ENCODE measurements around the gene RHAG.
"Not testable (repeated sequence)": the region's sequence is repeated elsewhere in the genome, so short reads cannot be mapped to it uniquely, and the experiment has no call there.

Gene RHAG

DNA sequence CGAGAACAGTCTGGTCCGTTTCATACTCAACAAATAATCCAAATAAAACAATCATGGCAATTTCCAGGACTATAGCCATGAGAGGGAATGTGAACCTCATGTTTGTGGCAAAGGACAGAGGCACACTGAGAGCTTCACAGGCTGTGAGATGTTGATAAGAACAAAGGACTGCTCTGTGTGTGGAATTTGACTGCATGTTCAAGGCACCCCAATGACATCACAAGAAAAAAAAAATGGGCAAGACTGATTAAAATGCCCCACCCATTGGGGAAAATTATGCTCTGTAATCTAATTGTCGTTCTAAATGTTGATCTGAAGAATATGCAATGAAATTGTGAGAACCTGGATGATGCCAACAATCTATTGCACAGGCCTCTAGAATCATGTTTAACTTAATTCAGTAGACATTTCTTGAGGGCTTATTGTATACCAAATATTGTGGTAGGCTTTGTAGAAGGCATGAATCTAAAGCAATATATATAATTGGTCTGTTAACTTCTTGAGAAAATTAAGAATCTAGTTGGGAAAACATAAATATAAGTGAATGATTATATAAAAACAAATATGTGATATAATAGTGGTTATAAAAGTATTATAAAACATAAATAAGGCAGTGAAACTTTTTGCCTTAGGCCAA, at the start of gene RHAG:
Gene RHAG (minus strand): TSS at position 127 of the 637 bp plus-strand sequence. CDS start 27 bp downstream, at position 100.
- no peak for DNase-seq

DNA sequence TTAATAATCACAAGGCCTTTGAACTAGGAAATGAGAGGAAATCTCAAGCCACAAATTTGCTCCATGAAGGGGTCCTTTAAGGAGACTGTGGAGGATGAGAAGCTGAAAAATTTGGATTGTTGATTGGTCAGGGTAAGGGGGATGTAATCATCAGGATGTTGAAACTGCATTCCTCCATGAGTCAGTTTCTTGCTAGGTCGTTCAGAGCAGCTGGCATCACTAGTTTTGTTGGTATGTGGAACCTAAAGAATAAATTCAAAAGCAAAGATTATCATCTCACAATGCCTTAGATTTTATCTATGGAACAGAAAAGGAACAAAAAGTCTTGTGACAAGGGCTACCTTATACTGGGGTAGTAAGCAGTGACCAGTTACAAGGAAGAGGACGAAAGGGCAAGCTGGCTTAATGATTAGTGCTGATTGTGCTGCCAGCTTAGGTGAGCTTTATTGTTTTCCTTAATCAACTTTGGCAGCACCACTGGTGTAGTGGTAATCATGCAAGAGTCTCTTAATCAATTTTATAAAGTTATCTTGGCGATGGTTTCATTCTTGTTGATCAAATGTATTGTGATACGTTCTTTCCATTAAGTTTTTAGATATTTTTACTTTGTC, 40.1 kb upstream of the RHAG start:
- no peak for DNase-seq

DNA sequence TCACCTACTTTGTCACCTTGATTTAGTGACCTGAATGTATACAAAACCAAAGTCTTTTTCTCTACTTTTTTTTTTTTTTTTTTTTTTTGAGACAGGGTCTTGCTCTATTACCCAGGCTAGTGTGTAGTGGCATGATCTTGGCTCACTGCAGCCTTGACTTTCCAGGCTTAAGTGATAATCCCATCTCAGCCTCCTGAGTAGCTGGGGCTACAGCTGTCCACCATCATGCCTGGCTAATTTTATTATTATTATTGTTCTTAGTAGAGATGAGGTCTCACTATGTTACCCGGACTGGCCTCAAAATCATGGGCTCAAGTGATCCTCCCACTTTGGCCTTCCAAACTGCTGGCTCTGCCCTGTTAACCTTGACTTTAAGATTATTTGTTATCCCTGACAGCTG, 39.2 kb upstream of the RHAG start:
- DNase-seq = no peak

DNA sequence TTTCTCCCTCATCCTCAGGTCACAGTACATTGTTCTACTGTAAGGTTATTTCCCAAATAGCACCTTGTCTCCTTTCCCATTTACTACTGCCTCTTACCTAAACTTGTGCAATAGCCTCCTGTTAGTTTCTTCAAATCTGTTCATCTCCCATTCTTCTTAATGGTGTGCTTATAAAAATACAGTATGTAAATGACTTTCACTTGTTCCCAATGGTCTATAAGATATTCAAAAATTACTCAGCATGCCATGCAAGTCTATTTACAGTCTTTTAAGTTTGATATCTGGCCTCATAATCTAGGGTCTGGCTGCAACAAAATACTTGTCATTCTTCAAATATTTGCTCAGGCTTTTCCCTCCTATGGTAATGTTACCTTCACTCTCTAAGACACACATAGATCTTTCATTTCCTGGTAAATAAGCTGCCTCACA, 31.5 kb upstream of the RHAG start:
- no peak for DNase-seq

DNA sequence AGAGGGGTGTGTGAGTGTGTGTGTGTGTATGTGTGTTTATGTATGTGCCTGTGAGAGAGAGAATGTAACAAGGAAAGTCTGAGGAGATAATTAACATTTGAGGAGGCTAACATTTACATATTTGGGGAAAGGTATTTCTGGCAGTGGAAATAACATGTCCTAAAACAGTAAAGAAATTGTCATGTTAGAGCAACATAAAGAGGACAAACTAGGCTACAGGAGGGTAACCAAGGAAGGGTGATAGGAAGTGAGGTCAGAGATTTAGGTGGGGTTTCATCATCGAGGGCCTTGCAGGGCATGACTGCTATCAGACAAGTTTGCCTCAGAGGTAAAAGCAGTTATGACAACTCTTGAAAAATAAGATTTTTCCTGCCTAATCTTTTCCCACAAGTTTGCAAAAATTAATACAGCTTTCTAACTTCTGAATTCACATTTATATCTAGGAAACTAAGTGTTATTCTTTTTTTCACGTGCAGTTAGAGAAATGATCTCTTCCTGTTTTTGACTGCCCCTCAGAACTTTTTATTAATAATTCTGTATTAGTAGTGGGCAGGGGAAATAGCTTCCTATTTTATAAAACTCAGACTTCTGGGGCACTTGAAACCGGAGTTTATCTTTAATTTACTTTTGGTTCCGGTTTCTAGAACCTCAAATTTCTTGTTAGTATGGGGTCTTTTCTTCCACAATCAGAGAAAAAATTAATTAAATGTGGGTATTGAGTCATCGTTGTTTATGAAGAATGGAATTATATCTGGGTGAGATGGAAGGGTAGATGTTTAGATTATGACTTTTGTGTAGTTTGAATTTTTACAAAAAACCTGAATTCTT, 30.5 kb upstream of the RHAG start:
- no peak for DNase-seq

DNA sequence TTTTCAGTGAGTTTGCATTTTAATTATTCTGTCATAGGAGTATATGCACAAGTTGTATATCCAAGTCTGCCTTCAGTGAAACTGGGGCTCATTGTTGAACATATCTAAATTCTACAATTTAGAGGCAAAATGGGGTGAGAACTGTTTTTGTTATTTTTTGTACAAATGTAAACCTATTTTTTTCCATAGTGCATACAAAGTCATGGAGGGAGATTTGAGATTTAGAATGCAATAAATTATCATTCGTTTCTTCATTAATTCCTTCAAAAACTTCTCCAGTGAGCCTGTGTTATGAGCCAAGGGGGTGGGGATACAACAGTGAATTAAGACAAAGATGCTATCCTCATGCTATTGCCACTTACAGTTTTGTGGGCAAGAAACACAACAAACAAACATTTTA, 29.8 kb upstream of the RHAG start:
- no peak for DNase-seq

DNA sequence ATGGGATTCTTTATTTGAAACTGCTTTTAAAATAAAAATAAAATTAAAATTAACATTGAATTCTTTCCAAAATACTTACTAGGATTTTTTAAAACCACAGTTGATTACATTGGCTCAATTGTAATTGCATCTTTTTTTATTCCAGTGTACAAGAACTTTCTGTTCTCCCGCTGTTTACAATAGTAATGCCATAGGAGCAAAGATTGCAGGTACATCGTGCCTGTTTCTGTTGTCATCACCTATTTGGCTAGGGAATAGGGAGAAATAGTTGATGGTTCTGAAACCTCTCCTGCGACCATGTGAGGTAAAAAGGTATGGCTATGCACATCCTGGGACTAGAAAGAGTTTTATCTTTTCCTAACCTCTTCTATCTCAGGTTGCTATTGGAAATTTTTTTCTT, 28.2 kb upstream of the RHAG start:
- DNase-seq = no peak

DNA sequence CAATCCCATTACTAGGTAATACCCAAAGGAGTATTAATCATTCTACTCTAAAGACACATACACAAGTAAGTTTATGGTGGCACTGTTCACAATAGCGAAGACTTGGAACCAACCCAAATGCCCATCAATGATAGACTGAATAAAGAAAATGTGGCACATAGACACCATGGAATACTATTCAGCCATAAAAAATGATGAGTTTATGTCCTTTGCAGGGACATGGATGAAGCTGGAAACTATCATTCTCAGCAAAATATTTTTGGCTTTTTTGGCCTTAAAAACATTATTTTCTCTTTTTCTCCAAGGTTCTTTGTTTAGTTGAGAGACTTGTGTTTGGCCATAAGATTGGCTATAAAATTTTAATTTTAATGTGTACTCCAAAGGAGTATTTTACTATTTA, 27.4 kb upstream of the RHAG start:
- not testable (repeated sequence) for DNase-seq

DNA sequence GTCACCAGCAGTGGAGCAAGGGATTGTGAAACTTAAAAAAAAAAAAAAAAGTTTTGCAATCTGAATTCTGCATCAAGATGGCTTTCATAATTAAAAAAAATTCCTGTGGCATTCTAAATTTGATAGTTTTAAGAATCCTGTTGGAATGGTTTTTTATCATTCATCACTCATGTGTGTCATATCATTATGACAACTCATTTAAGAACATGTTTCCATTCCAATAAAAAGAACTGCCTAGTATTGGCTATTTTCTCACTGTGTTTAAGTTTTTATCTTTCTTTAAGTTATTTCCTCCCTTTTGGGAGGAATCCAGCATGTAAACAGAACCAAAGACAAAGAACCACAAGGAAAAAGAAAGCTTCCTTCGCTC, 26.2 kb upstream of the RHAG start:
- no peak for DNase-seq

DNA sequence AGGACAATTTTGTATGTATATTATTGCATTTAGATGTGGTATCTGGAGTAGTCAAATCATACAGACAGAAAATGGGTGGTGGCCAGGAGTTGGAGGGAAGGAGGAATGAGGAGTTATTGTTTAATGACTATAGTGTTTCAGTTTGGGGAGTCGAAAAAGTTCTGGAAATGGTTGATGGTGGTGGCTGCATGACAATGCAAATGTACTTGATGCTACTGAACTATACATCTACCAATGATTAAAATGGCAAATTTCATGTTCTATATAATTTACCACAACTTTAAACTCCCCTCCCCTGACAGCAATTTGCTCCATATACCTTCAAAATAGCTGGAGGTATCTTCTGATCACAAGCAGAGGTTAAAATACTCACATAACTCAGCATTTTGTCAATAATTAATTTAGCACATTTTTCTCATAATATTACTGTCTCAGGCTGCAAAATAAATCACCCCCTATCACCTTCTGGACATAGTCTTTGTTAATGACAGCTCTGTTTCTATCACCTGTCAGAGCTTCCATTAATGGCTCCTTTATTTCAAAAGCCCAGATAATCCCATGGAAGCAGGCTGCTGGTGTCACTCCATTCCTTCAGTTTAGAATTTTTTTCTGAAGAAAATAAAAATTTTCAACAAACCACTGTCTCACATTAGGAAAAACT, 25.7 kb upstream of the RHAG start:
- no peak for DNase-seq

DNA sequence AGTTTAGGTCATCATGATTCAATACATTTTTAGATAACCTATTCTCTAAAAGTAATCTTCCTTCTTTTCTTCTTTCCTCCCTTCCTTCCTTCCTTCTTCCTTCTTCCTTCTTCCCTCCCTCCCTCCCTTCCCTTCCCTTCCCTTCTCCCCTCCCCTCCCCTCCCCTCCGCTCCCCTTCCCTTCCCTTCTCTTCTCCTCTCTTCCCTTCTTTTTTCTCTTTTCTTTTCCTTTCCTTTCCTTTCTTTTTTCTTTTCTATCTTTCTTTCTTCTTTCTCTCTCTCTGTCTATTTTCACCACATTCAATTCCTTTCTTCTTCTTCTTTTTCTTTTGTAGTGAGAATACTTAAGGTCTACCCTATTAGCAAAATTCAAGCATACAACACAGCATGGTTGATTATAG, 17.3 kb upstream of the RHAG start:
- DNase-seq = no peak

DNA sequence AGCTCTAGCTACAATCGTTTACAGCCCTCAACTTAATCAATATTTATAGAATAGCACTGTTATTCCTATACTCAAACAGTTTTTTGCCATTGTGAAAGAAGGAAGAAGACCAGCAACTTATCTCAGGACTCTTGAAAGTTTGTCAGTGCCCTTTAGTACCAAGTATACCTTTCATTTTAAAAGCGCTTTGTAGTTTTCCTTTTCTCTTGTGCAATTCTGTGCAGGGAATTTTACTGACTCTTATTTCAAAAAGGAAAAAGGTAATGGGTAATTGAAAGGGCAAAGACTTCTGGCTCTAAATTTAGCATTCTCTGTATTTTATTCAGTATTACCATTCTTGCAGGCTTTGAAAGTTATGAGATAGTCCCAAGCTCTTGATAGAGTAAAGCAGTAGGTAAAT, 16.8 kb upstream of the RHAG start:
- DNase-seq = no peak

DNA sequence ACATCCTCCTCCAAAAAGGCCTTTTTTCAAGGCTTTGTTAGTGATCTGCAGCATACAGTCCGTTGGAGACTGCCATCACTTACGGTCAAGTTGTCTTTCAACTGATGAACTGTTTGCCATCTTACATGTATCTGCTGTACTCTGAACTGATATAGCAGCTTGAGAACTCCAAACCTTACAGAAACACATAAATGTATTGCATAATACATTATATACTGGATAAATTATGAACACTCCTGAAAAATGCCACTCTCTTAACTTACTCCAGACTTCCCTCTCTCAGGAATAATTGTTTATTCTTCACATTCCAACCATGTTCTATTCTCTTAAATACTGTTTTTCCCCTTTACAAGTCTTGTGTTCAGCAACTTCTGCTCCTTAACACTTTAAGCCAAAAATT, 14.6 kb upstream of the RHAG start:
- DNase-seq = no peak

DNA sequence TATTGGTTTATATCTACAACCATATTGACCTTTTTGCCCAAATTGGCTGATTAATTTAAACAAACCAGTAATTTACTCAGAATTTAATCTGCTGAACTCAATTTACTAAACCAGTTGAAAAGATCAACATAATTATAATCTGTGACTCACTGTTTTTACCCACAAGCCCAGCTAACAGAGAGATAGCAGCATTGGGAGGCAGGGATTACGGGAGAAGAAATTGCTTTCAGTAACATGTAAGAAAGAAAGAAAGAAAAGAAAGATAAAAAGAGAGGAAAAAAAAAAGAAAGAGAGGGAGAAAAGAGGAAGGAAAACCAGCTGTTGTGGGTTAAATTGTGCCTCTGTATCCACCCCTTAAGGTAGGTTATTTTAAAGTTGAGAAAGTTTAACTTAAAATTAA, 13.3 kb upstream of the RHAG start:
- no peak for DNase-seq

DNA sequence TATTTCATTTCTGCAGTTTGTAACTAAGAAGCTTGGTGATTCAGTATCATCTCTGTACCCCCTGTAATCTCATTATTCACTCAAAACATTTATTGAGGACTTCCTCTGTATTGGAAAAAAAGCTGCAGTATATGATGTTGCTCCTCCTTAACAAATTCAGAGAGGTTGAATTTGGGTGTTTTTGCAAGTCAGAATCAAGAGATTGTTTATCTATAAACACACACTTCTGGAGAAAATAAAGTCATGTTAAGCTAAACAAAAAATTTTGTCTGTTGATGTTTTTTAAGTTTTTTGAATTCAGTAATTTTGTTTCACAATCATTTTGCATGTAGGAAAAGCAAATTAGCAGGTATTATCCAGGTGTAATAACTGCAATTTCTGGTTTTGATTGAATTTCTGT, 11.4 kb upstream of the RHAG start:
- DNase-seq = no peak

DNA sequence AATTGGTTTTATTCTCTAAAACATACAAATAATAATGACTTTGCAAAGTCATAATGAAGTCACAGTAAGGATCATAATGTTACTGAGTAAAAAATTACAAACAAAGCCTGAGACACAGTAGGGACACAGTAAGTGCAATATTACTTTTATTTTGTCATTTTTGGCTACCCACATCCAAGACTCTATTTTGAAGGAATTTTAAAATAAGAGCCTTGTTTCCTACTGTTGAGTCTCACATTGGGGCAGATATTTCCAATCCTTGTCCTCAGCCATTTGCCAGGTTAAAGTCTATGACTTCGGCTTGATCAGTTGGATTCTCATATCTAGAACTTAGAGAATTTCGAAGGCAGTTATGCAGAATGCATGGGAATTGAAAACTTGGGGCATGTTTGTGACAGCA, 10.8 kb upstream of the RHAG start:
- no peak for DNase-seq

DNA sequence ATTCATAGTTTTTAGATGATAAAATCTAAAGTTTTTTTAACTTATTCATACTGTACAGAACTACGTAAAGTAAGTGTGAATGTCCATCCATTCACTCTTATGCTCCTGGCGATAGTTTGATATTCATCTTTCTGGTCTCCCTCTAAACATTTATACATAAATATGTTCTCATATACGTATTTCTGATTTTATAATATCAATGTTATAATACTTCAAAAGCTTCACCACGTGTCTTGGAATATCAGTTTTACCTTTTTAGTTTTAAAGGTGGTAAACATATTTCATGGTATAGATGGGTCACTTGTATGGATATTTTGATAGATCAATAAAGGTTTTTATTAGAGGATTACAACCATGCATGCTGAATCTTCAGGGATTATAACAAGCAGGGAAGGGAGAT, 10.3 kb upstream of the RHAG start:
- DNase-seq = no peak

DNA sequence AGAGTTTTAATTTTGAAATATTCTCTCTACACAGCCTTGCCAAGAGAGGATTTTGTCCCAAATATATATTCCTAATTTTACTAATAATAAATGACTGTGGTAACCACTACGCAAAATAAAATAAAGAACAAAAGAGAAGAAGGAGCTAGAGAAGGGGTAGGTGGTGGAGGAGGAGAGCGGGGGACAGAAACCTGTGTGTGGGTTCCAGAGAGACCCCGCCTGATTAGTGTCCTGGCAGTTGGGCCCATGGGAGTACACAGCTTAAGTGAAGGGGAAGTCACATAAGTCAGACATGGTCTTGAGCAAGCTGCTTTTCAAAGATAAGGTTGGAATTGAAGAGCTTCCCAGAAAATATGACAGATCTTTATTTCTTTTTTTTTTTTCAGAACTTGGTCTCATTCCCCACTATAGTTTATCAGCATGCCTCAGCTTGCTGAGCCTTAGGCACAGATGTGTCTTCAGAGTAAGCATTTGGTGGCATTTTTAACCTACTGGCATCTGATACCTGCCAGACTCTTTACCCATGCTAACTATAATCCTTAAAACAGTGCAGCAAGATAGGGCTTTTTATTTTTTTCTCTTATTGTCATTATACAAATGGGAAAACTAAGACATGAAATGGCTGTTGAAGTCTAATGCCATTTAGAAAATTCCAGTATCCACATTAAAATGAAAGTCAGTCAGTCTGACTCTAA, 9.6 kb upstream of the RHAG start:
- DNase-seq = no peak

DNA sequence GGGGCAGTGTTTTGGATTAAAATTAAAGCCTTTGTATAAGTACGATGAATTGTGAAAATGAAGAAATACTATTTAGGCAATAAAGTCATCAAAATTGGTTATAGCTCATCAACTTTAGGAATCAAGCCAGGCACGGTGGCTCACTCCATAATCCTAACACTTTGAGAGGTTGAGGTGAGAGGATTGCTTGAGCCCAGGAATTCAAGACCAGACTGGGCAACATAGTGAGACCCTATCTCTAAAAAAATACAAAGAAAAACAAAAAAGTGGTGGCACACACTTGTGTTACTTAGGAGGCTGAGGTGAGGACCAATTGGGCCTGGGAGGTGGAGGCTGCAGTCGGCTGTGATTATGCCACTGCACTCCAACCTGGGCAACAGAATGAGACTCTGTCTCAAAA, 8.5 kb upstream of the RHAG start:
- no peak for DNase-seq

DNA sequence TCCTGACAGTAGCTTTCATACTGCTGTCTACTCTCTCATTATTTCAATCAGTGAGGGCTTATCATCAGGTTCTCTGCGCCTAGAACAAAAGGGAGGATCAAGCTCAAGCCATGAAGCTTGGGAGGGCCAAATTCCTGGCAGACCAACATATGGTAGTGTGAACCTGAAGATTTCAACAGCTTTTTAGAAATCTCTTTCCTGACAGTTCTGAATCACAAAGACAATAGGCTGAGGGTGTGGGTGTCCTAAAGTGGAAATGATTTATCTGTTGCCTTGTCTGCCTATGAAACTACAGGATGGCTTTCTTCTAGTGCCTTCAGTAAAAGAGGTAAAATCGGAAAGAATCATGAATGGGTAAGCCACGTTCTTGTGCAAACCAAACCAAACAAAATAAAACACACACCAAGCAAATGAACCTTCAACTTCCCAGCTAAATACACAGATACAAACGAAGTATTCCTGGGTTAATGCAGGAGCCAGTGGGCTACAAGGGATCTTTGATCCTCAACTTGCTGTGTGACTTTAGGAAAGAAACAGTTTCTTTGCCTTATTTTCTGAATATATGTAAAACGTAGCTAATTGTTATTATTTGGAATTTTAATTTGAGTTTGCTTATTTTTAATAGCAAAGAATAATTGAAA, 2.7 kb upstream of the RHAG start:
- DNase-seq = no peak

DNA sequence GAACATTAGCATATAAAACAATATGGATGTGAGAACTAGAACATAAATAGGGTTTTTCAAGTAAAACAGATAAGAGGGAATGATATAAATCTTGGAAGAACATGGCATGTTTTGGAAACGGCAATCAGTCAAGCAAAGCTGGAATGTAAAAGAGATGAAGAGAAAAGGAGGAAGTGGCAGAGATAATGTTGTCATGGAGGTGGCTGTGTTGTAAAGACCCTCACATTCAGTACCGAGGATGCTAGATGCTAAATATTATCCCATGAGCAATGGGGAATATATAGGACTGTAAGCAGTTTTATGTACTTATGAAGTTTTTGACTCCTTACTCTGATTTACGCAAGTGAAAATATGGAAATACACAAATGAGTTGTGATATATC, 702 bp upstream of the RHAG start:
- DNase-seq = no peak

DNA sequence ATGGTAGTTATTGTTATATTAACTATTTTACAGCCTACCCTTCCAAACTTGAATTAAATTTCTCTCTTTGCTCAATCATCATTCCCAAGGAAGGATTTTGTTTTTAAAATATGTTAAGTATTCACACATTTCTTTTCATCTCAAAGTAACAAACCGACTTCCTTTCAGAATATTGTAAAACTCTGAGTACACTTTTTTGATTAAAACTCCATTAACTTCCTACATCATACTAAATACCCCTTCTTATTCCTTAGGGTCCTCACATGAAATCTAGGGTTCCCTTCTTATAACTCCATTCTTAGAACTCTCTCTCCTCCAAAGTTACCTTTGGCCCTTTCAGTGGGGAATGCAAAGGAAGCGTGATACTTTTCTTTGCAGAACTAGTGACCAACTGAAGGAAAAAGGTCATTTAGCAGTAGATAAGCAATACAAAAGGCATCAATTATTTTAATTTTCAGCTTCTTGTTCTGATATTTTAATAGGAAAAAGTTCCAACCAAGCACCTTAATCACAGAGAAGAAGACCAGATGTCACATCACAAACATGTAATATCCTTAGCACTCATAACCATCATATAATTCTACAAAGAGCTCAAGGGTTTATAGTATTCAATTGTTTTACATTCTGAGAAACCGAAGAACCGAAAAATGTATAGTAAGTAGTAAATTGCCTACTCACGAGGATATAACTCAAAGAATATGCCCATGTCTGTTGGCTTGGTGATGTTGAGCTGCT, 494 bp downstream of the RHAG start:
- no peak for DNase-seq

All from activated CD4-positive, alpha-beta T cell treated with anti-CD3 and anti-CD28 coated beads, Interleukin-2, Interleukin-6, amounts not matched to agents 100 ng/mL and 50 ng/mL, durations not matched to agents 16 hours and 8 hours (primary cell).